Activated T-cell treated with anti-CD3 and anti-CD28 coated beads, Interleukin-2, amount 50 U/mL, for 24 hours (primary cell): ENCODE data around the gene KRT82.
"Not testable (repeated sequence)": the region's sequence is repeated elsewhere in the genome, so short reads cannot be mapped to it uniquely, and the experiment has no call there.

ENCODE experiments used
- DNase-seq: peaks from one replicate; pipeline ENCODE4 v3.0.0-alpha.2; 2020
- H3K27ac Mint-ChIP-seq: 2 replicates; pipeline ENCODE4 v1.8.0; 2020; ENCODE audit warnings: mild to moderate bottlenecking, mixed read lengths
- H3K27me3 Mint-ChIP-seq: 2 replicates; pipeline ENCODE4 v1.8.0; 2020; ENCODE audit warnings: mixed read lengths
- H3K36me3 Mint-ChIP-seq: 2 replicates; pipeline ENCODE4 v1.8.0; 2020; ENCODE audit warnings: low read depth, mixed read lengths
- H3K4me1 Mint-ChIP-seq: 2 replicates; pipeline ENCODE4 v1.8.0; 2020; ENCODE audit warnings: low read depth, mixed read lengths
- H3K4me3 Mint-ChIP-seq: 2 replicates; pipeline ENCODE4 v1.8.0; 2020; ENCODE audit warnings: mild to moderate bottlenecking, moderate library complexity, mixed read lengths
- H3K9me3 Mint-ChIP-seq: 2 replicates; pipeline ENCODE4 v1.8.0; 2020; ENCODE audit warnings: mixed read lengths

The KRT82 gene

DNA sequence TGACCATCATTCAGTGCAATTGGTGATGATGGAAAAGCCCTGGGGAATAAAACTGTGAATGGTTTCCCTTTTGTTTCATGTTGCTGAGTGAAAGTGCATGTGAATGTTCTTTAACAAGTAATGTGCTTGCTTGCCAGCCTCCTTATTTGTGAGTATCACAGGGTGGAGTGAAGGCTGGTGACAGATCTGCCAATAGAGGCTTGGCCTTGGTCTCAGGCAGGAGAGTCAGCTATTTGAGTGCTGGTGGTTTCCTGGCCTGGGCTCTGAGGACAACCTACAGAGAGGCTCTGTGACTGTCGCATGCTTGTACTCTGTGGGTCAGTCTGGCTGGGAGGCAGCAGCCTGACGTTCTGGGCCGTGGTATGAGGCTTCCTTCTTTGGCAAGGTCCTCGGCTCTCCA is 59.5 kb downstream of the KRT82 start:
- DNase-seq: no peak
- H3K27ac Mint-ChIP-seq: no peak overlapping the region

DNA sequence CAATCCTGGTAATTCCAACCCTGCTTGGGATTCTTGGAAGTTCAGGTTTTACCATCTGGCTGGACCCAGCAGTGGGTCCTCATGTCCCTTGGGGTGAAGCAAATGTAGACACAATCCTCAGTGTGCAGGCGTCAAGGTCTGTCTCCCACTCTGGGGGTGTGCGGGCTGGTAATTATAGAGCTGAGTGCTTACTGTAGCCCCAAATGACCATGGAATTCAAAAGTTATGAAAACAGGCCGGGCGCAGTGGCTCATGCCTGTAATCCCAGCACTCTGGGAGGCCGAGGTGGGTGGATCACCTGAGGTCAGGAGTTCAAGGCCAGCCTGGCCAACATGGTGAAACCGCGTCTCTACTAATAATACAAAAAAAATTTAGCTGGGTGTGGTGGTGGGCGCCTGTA is 61.1 kb downstream of the KRT82 start:
- not testable (repeated sequence) for DNase-seq, H3K9me3 Mint-ChIP-seq, H3K36me3 Mint-ChIP-seq, H3K27me3 Mint-ChIP-seq, H3K4me3 Mint-ChIP-seq, H3K4me1 Mint-ChIP-seq, H3K27ac Mint-ChIP-seq

More for the DNA sequence above, 59.5 kb downstream of the KRT82 start:
- Mint-ChIP-seq H3K27me3 (no peaks in the 10 kb centered on the region), H3K4me3 (no peak overlapping the region), H3K9me3 (no peaks in the 10 kb centered on the region), H3K36me3 (no peaks in the 10 kb centered on the region), H3K4me1 (peaks cover 11% of the 10 kb centered on the region)

DNA sequence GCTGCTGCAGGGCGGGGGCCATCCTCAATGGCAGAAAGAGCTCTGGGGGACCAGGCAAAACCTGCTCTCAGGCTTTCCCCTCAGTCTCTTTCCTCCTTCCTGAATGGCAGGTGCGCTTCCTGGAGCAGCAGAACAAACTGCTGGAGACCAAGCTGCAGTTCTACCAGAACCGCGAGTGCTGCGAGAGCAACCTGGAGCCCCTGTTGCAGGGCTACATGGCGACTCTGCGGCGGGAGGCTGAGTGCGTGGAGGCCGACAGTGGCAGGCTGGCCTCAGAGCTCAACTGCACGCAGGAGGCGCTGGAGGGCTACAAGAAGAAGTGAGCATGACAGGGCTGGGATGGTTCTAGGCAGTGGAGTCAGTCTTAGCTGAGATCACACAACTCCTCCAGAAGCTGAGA is 62.0 kb downstream of the KRT82 start:
- H3K4me1 Mint-ChIP-seq: no peaks in the 10 kb centered on the region
- no peak for DNase-seq

More for the DNA sequence above, 62.0 kb downstream of the KRT82 start:
- Mint-ChIP-seq H3K27ac (no peak overlapping the region), H3K27me3 (no peaks in the 10 kb centered on the region), H3K4me3 (no peak overlapping the region), H3K9me3 (no peaks in the 10 kb centered on the region), H3K36me3 (no peaks in the 10 kb centered on the region)
